HG03097 (cell line): ENCODE measurements around the gene DEDD2.

Experiments used
- ATAC-seq: cut with Tn5 transposase; IDR thresholded peaks from one replicate; pipeline ENCODE4 v1.9.1; 2021; ENCODE audit not compliant: unreplicated experiment, low FRiP score

Gene DEDD2

DNA sequence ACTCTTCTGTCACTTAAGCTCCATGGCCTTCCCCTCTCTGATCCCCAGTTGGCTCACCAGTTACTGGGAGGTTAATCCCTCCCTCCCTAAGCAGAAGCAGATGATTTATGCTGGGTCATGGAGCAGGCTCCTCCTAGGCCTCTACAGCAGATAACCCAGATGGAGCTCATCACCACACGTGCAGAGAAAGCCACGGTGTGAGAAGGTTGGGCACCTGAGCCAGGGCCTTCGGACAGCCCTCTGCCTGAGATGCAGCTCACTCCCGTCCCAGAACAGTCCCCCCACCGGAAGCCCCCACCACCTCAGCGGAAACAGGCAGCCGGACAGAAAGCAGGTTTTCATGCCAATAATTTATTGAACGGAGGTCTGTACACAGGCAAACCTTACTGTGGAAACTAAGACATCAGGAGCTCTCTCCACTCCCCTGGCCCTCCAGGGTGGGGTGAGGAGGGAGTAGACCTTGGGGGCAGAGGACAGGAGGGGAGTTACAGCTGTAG is 12.4 kb upstream of the DEDD2 start:
- no peak for ATAC-seq

DNA sequence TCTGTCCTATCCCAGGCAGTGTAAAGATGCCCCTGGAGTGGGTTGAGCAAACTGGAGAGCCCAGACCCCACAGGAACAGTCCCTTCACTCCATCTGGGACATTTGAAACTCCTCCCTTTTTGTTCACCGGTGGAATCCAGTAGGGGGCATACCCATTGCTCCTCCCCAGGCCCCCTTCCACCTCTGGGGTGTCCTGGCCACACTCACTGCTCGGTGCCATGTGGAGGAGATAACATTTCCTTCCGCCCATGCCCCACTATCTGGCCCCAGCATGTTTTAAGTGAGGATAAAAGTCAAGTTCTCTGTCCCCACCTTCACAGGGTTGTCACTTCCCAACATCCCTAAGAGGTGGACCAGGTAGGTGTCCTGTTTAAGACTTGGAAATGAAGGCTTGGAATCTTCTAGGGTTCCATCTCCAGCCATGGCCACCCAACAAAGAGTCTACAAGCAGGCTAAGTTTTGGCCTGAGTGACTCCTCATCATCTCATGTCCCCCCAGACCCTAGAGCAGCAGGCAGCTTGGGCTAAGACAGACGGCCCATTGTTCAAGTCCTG is 11.9 kb upstream of the DEDD2 start:
- no peak for ATAC-seq

DNA sequence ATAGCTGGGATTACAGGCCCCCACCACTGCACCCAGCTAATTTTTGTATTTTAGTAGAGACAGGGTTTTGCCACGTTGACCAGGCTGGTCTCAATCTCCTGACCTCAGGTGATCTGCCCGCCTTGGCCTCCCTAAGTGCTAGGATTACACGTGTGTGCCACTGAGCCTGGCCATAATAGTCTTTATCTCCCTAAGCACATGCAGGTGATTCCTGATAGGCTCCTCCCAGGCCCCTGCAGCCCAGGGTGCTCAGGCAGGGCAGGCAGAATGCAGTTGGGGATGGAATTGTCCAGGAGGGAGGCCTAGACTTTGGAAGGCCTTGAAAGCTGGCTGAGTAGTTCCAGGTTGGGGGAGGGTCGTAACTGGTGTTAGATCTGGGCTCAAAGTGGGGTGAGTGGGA is 11.2 kb upstream of the DEDD2 start:
- ATAC-seq: no peak

DNA sequence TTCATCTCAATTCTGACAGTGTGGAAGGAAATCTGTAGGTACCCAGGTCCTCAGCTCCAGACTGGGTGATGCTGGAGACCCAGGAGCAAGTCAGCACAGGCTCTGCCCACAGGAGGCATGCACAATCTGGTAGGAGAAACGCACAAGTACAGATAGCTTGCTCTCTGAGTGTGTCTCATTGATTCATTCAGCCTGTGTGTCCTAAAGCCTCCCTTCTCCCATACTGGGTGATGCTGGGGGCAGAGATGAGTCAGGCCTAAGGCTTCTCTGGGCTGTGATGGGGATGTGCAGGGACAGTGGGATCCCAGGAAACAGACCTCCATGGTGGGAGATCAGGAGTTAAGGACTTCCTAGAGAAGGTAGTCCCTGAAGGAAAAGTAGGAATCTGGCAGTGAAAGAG is 9.4 kb upstream of the DEDD2 start:
- ATAC-seq: no peak

DNA sequence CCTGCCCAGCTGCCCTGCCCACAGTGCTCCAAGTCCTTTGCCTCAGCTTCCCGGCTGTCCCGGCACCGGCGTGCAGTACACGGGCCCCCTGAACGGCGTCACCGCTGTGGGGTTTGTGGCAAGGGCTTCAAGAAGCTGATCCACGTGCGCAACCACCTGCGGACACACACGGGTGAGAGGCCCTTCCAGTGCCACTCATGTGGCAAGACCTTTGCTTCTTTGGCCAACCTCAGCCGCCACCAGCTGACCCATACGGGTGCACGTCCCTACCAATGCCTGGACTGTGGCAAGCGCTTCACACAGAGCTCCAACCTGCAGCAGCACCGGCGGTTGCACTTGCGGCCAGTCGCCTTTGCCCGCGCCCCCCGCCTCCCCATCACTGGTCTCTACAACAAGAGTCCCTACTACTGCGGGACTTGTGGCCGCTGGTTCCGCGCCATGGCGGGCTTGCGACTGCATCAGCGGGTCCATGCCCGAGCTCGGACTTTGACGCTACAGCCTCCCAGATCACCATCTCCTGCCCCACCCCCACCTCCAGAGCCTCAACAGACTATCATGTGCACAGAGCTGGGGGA is 8.3 kb upstream of the DEDD2 start:
- ATAC-seq: no peak

DNA sequence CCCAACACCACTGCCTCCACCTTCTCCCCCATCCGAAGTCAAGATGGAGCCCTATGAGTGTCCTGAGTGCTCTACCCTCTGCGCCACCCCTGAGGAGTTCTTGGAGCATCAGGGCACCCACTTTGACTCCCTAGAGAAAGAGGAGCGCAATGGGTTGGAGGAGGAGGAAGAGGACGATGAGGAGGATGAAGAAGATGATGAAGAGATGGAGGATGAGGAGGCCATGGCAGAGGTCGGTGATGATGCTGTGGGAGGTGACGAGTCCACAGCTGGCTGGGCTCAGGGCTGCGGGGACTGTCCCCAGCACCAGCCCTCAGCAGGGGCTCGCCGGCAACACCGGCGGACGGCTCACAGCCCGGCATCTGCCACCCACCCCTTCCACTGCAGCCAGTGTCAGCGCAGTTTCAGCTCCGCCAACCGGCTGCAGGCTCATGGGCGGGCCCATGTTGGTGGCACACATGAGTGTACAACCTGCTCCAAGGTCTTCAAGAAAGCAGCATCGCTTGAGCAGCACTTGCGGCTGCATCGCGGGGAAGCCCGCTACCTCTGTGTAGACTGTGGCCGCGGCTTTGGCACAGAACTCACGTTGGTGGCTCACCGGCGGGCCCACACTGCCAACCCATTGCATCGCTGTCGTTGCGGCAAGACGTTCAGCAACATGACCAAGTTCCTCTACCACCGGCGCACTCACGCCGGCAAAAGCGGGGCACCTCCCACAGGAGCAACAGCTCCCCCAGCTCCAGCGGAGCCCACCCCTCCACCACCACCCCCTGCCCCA is 7.7 kb upstream of the DEDD2 start:
- no peak for ATAC-seq

DNA sequence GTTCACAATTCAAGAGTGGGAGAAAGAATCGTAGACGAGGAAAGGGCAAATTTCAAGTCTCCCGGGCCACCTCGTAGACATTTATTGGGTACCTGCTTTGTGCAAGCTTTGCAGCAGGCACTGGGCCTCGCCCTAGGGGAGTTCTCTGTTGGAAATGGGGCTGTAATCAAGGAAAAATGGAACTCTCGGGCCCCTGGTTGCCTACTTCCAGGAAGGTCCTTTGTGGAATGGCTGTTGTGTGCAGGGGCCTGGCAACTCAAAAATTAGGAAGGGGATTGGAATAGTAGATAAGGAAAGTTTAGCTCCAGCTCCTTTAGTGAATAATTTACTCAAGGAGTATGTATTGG is 3.2 kb upstream of the DEDD2 start:
- no peak for ATAC-seq

DNA sequence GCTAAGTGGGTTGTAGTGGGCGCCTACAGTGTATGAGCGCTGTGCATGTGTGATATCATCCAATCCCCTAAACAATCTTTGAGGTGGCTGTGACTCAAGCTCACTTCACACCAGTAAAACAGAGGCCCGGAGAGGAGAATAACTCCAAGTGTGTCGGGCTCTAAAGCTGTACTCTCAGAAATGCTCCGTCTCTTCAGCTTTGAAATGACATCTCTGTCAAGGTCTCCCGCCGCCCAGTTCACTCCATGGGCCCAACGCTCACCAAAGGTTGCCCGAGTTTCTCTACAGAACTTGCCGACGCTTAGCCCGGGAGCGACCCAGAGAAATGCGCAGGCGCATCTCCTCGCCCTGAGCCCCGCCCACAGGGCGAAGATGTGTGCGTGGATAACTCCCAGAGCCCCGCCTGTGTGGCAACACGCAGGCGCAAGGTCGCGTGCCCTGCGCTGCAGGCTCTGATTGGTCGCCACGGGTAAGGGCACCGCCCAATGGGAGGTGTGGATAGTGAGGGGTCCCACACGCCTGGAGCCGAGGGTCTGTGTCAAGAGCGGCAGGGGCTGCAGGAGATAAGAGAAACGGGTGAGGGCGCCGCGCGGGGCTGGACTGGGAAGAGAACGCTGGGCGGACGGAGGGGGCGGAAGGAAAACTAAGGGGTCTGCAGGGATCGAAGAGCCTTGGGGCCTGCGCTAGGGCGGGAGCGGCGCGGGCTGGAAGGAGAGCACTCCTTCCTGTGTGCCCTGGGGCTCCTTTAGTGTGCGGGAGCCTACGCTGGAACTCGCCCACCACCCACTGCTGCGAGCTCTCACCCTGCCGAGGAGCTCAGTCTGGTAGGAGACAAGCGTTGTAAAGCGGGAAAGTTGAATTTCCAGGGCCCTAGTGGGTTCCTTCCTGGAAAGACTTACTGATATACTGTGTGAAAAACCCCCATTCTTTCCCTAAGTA is 2.6 kb upstream of the DEDD2 start, which contains the start of gene ZNF526:
TSS of gene ZNF526 (plus strand) at position 501 of the 939 bp plus-strand sequence. CDS start 4,092 bp downstream, outside the sequence.
- ATAC-seq: peak; percentile 65

DNA sequence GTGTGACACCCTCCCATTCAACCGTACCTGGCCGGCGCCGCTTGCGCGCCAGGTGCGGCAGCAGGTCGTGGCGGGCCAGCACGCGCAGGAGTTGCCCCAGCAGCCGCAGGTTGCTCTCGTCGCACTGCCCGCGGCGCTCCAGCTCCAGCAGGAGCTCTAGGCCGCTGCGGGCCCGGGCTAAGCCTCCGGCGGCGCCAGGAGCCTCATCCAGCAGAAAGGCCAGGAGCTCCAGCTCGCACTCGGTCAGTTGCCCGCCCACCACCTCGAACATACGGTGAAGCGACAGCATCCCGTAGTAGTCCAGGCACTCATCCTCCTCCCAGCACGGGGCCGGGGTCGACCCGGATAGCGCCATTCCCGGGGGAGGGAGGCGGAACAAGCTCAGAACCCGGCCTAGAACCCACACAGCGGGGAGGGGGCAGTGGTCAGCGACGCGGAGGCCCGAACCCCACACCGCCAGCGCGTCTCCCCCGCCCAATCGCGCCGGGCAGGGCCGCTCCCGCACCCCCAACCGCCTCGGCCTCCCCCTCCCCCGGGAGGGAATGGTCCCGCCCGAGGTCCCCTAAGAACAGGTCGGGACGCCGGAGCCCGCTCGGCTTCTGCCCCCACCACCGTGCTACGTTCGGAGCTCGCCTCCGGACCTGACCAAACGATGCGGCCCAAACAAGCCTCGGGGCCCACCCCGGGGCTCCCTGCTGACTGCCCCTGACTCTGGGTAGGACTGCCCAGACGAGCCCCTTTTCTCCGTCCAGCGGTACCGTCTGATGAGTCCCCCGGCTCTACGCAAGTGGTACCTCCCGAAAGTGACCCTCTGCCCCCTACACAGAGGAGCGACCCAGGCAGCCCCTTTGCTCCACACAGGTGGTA is 591 bp downstream of the DEDD2 start:
- ATAC-seq: no peak

DNA sequence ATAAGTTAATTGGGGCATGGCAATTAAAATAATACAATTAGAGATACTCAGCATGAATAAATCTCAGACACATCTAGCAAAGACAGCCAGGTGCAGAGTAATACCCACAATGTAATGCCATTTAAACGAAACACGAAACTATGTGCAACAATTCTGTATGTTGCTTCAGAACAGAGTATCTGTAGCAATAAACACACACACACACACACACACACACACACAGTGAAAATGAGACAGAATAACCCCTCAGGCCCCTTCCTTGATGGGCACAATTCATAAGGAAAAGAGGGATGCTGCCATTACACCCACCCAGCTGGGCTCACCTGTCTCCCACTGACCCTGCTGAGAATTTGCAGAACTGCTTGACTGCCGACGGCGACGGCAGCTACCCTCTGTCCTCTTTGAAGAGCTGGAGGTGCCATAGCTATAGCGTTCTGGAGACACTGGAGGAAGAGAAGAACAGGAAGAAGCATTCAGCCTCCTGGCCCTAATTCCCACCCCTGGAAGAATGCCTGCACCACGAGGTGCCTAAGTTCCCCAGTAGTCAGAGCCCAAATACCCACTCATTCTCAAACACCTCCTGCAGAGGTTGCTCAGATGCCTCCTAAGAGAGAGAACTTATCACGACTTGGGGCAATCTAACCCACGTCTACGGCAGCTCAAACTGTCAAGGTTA is 2.5 kb downstream of the DEDD2 start:
- ATAC-seq: no peak

DNA sequence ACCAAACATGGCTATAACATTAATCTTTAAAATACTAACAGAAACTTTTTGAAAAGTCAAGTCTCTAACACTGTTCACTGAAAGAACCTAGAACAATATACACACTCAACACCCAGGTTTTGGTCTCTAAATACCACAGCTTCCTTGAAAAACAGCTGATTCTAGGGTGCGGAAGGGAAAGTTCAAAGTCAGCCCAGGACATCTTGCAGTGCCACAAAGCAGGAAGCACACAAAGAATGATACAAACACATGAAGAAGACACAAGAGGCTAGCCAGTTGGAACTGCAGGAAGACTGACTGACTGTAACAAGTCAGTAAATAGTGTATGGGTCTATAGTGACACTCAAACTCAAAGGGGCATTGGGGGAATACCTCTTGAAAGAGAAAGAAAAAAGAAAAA is 4.6 kb downstream of the DEDD2 start:
- ATAC-seq: no peak

DNA sequence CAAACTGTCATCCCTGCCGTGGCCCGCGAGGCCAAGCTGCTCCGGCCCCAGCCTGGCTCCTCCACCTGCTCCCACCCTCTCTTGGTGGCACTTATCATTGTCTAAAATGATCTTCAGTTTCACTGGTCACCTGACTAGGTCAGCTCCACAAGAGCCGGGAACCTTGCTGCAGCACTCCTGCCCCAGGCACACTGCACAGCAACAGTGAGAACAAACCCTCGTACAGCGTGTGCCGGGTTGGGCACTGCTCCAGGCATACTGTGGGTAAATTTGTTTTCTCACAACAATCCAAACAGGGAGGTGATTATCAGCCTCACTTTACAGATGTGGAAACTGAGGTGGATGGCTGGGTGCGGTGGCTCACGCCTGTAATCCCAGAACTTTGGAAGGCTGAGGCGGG is 8.9 kb downstream of the DEDD2 start:
- ATAC-seq: no peak

DNA sequence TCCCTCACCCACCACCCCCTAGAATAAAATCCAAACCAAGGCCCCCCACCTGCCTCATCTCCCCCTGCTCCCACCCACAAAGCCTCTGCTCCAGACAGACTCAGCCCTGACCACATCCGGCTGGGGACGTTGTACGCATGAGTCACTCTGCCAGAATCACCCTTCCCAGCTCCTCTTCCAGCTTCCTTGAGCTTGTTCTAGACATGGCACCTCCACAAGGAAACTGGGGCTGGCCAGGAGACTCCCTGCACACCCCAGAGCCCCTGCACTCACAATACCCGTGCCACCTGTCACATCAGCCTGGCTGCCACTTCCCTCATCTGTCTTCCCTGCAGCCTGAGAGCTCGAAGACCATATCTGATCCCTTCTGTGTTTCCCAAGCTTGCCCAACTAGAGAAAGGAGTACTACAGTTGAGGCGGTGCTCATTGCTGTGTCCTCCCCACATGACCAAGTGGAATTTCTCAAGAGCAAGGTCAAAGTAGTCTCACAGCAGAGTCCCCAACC is 9.7 kb downstream of the DEDD2 start:
- ATAC-seq: no peak

DNA sequence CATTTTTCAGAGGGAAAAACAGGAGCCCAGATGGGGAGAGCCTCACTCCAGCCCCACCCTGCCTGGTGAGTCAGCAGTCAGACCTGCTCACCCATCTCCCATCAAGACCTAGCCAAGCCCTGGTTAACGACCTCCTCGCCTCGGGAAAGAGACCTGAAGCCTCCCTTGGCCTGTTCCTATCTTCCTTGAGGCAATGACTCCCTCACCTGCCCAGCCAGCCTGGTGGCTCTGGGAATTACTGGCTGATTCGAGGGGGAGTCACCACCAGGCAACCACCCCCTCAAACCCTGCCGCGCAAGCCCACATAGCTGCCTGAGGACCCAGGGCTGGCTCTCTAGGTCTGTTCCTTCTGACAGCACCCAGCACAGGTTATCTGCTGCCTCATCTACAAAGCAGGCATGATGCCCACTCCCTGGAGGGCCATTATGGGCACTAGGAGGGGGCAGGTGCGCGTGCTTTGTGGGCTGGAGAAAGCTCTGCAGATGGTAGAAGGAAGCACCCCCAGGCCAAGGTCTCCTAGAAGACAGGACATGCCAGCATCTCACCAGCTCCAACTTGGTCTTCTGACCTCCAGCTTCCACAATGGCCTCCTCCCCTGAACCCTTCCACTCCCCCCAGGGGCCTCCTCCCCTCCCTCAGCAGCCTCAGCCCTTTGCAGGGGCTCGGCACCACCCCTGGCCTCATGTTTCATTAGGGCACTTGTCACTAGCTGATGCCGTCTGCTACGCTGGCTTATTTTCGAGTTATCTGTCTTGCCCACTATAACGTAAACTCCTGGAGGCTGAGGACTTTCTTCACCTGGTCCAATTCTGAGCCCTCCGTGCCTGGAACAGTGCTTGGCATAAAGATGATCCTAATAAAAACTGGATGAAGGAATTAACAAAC is 10.4 kb downstream of the DEDD2 start:
- no peak for ATAC-seq

DNA sequence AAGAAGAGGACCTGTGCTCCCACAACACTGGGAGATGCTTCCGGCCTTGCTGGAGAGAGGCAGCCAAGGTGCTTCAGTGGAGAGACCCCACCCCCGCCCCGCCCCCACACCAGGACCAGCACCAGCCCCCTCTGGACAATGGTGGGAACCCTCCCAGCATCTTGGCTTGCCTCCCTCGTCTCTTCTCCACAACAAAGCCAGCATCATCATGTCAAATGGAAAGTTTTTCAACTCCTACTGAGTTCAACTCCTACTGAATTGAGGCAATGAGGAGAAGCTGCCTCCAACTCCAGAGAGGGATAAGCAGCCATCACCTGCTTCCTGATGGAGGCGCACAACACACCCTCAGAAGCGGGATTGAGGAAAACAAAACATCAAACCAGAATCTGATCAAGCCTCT is 12.8 kb downstream of the DEDD2 start:
- ATAC-seq: no peak

DNA sequence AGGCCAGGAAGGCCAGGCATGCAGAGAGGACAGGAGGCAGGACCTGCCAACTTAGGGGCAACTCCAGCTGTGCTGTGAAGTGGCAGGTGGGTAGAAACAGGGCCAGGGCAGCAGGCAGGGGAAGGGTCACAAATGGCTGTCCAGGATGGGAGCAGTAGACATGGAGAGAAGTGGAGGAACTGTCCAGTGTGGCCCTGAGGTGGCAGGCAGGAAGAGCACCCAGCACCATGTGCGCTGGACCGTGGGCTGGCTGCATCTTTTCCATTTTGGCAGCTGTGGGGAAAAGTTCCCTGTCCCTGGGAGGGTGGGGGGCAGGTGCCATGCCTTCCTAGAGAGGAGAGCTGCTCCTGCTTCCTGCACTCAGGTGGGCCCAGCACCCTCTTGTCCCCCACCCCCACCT is 13.8 kb downstream of the DEDD2 start:
- ATAC-seq: no peak

DNA sequence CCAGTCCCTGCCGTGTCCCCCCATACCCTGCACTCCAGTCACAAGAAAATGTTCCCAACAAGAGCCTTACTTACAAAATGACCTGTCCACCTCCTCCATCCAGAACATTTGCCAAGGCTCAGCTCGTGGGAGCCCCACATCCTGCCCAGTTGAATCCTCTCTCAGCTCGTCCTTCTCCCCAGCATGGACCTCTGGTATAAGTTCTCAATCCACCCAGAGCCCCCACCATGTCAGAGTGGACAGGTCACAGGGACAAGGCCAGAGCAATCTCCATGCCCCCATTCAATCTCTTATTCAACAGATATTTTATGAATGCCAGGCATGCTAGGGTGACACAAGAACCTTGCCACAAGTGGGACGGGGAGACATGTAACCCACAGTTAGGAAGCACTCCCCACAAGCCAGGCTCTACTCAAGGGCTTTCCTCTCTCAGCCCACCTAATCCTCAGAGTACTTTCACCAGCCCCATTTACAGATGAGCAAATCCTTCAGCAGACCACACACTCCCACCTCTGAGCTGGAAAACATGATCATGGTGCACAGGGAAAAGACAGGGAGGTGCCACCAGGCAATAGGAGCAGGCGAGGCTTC is 15.1 kb downstream of the DEDD2 start:
- no peak for ATAC-seq
